Measurements from ENCODE around the gene ACSM4. TPM values are rescaled to one million over a fixed set of nuclear protein-coding genes. Genes with fewer than 3 reads are reported as not detected.

Gene ACSM4
- polyA plus RNA-seq, 1 of the 3 experiments (the other 2 are of a cell fraction): not detected

GRCh38 chr12:7361265-7361664, 57.4 kb downstream of the ACSM4 start:
- Histone ChIP-seq H3K36me3 (replicated peaks in 1 of 2; ENCODE audit: control insufficient read depth in 1 of 2, insufficient read depth in 2 of 2, low read length in 1 of 2) (no peaks in the 10 kb centered on the region), H3F3A (replicated peaks; ENCODE audit: insufficient read depth) (no peaks in the 10 kb centered on the region), H3K9ac (no peak overlapping the region), H3K4me1 (ENCODE audit: control insufficient read depth in 1 of 2, insufficient read depth in 2 of 2, low read depth in 1 of 2, low read length in 1 of 2) (no peaks in the 10 kb centered on the region), H4K20me1 (ENCODE audit: insufficient read depth) (no peaks in the 10 kb centered on the region), H3K9me3 (no peaks in the 10 kb centered on the region), H3K79me2 (ENCODE audit: insufficient read depth) (no peaks in the 10 kb centered on the region), H3K9me2 (no peaks in the 10 kb centered on the region), H3K27me3 (ENCODE audit: insufficient read depth) (no peaks in the 10 kb centered on the region), H2AFZ (ENCODE audit: low read depth) (no peak overlapping the region), H3K4me2 (no peak overlapping the region), H3K27ac (ENCODE audit: low read depth in 2 of 2, low read length in 1 of 2) (no peak overlapping the region), H3K4me3 (ENCODE audit: low read depth in 2 of 2, low read length in 1 of 2) (no peak overlapping the region)
- CTCF ChIA-PET: interaction anchor here (0.6 kb wide), 1 partner anchor 133 kb away, joined by 3 read pairs; no protein-coding TSS in a partner anchor
- DNase-seq: no peak
- POLR2A ChIA-PET: no interaction called here
- 44% methylated on average over 1 of the region's 1 CpG for WGBS (ENCODE audit: low lambda C conversion rate)
- TF ChIP-seq RCOR1 (IDR thresholded peaks at IDR 0.05; ENCODE audit: low read length) (no peak), EZH2phosphoT487 (IDR thresholded peaks at IDR 0.05; ENCODE audit: borderline replicate concordance, low read depth) (no peak), TAF1 (IDR thresholded peaks at IDR 0.05; ENCODE audit: borderline replicate concordance, low read depth, low read length) (no peak), TCF12 (IDR thresholded peaks at IDR 0.05) (no peak), NFIC (IDR thresholded peaks at IDR 0.05; ENCODE audit: borderline replicate concordance) (no peak), USF1 (IDR thresholded peaks at IDR 0.05; ENCODE audit: borderline replicate concordance, low read depth) (no peak), PBX3 (IDR thresholded peaks at IDR 0.05) (no peak), CHD2 (IDR thresholded peaks at IDR 0.05; ENCODE audit: low read length, partially characterized antibody) (no peak), MXI1 (IDR thresholded peaks at IDR 0.05; ENCODE audit: low read depth, low read length) (no peak), SIN3A (IDR thresholded peaks at IDR 0.05; ENCODE audit: borderline replicate concordance, low read depth, low read length) (no peak), NRF1 (IDR thresholded peaks at IDR 0.05; ENCODE audit: low read depth, low read length) (no peak), FOXM1 (IDR thresholded peaks at IDR 0.05; ENCODE audit: low read depth) (no peak), RAD21 (IDR thresholded peaks at IDR 0.05; ENCODE audit: low read length) (no peak)
- TF ChIP-seq, protein P1, sequence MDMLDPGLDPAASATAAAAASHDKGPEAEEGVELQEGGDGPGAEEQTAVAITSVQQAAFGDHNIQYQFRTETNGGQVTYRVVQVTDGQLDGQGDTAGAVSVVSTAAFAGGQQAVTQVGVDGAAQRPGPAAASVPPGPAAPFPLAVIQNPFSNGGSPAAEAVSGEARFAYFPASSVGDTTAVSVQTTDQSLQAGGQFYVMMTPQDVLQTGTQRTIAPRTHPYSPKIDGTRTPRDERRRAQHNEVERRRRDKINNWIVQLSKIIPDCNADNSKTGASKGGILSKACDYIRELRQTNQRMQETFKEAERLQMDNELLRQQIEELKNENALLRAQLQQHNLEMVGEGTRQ (IDR thresholded peaks at IDR 0.05; ENCODE audit: borderline replicate concordance, low read depth, low read length): no peak
- TF ChIP-seq, protein P2, sequence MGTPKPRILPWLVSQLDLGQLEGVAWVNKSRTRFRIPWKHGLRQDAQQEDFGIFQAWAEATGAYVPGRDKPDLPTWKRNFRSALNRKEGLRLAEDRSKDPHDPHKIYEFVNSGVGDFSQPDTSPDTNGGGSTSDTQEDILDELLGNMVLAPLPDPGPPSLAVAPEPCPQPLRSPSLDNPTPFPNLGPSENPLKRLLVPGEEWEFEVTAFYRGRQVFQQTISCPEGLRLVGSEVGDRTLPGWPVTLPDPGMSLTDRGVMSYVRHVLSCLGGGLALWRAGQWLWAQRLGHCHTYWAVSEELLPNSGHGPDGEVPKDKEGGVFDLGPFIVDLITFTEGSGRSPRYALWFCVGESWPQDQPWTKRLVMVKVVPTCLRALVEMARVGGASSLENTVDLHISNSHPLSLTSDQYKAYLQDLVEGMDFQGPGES (IDR thresholded peaks at IDR 0.05; ENCODE audit: low read depth, low read length): no peak
- TF ChIP-seq, protein P3, sequence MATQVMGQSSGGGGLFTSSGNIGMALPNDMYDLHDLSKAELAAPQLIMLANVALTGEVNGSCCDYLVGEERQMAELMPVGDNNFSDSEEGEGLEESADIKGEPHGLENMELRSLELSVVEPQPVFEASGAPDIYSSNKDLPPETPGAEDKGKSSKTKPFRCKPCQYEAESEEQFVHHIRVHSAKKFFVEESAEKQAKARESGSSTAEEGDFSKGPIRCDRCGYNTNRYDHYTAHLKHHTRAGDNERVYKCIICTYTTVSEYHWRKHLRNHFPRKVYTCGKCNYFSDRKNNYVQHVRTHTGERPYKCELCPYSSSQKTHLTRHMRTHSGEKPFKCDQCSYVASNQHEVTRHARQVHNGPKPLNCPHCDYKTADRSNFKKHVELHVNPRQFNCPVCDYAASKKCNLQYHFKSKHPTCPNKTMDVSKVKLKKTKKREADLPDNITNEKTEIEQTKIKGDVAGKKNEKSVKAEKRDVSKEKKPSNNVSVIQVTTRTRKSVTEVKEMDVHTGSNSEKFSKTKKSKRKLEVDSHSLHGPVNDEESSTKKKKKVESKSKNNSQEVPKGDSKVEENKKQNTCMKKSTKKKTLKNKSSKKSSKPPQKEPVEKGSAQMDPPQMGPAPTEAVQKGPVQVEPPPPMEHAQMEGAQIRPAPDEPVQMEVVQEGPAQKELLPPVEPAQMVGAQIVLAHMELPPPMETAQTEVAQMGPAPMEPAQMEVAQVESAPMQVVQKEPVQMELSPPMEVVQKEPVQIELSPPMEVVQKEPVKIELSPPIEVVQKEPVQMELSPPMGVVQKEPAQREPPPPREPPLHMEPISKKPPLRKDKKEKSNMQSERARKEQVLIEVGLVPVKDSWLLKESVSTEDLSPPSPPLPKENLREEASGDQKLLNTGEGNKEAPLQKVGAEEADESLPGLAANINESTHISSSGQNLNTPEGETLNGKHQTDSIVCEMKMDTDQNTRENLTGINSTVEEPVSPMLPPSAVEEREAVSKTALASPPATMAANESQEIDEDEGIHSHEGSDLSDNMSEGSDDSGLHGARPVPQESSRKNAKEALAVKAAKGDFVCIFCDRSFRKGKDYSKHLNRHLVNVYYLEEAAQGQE (IDR thresholded peaks at IDR 0.05; ENCODE audit: low read depth, low read length): no peak

Measured in SK-N-SH (cell line).